Bladder microvascular endothelial cell (primary cell): Measurements from ENCODE around the gene EXOSC10. TPM values are rescaled to one million over a fixed set of nuclear protein-coding genes. Genes with fewer than 3 reads are reported as not detected.

Experiments used
- total RNA-seq: library from RNA; depleted of rRNA; stranded (reverse); fragments of >200 nt; gene quantifications from 2 replicates; pipeline ENCODE4 v1.2.3, GENCODE V29; 2014

The EXOSC10 gene
- 42.3 and 72.1 TPM in 2 replicates for total RNA-seq

GRCh38 chr1:11099310-11100148 is at the start of gene EXOSC10:
Gene EXOSC10 (minus strand): TSS chr1:11099869. CDS start chr1:11099831, 38 bp downstream.

GRCh38 chr1:11059968-11060830 is 39.5 kb downstream of the EXOSC10 start, which contains the start of gene SRM:
Gene SRM (minus strand): TSS chr1:11060018. CDS start chr1:11059943, 75 bp downstream.

GRCh38 chr1:11046625-11047365 is 52.9 kb downstream of the EXOSC10 start, which contains the start of gene MASP2:
Gene MASP2 (minus strand): TSS chr1:11047239. CDS start chr1:11047207, 32 bp downstream.

Other genes starting within 250 kb of the EXOSC10 start
- gene TARDBP, start 87.2 kb downstream of the EXOSC10 start, total RNA-seq = 71.1 and 128 TPM in 2 replicates
- gene MASP2, start 52.6 kb downstream of the EXOSC10 start, total RNA-seq = not detected in 2 replicates
- gene SRM, start 39.9 kb downstream of the EXOSC10 start, total RNA-seq = 10.4 and 24.3 TPM in 2 replicates
- 0.16 TPM in 1 of 2 replicates, not detected in the other for gene ANGPTL7, start 89.5 kb upstream of the EXOSC10 start, total RNA-seq
- gene MTOR, start 162.7 kb upstream of the EXOSC10 start, total RNA-seq = 36.4 and 103 TPM in 2 replicates
- gene UBIAD1, start 173.3 kb upstream of the EXOSC10 start, total RNA-seq = 6.5 and 22.2 TPM in 2 replicates